GM19395 (cell line): ENCODE results near the gene EPG5.
"Not testable (repeated sequence)": the region's sequence is repeated elsewhere in the genome, so short reads cannot be mapped to it uniquely, and the experiment has no call there.

Experiments used
- ATAC-seq: cut with Tn5 transposase; IDR thresholded peaks from one replicate; pipeline ENCODE4 v1.9.1; 2021; ENCODE audit warnings: mild to moderate bottlenecking, moderate library complexity; ENCODE audit not compliant: unreplicated experiment

The EPG5 gene

GRCh38 chr18:45818765-45819164, 148.4 kb downstream of the EPG5 start:
- not testable (repeated sequence) for ATAC-seq

DNA sequence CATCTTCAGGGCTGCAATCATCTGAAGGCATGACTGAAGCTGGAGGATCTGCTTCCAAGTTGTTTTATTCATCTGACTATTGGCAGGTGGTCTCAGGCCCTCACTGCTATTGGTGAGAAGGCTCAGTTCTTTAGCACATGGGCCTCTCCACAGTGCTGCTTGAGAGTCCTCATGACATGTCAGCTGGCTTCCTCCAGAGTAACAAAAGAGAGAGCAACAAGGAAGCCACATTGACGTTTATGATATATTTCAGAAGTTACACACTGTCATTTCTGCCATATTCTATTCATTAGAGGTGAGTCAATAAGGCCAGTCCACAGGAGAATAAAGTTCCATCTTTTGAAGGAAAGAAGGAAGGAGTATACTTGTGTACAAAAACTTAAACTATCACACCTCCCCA, 149.6 kb downstream of the EPG5 start:
- ATAC-seq = no peak

GRCh38 chr18:45814733-45815132, 152.4 kb downstream of the EPG5 start:
- ATAC-seq = not testable (repeated sequence)

DNA sequence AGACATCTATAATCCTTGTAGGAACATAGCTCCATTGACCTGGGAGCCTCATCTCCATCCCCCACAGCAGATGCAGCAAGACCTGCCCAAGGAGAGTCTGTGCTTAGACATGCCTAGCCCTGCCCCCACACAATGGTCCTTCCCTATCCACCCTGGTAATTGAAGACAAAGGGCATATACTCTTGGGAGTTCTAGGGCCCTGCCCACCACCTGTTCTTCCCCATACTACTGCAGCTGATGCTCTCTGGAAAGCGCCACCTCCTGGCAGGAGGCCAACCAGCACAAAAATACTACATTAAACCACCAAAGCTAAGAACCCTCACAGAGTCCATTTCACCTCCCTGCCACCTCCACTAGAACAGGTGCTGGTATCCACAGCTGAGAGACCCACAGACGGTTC, 160.0 kb downstream of the EPG5 start:
- ATAC-seq = not testable (repeated sequence)

DNA sequence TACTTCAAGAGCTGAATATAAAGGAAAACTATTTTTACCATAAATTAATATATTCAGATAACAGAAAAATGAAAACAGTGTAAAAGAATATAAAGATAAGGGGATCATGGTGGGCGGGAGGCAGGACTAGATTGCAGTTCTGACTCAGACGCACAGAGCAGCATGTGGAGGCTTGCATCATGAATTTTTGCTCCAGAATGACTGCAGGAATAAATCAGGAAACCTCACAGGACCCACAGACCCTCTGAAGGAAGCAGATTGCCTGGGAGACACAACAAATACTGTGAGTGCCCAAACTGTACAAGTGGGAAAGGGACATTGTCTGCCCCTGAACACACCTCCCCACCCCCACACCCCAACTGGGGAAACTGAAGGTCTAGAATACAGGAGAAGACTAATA, 160.9 kb downstream of the EPG5 start:
- ATAC-seq = no peak

GRCh38 chr18:45805551-45805950, 161.6 kb downstream of the EPG5 start:
- no peak for ATAC-seq

GRCh38 chr18:45802814-45803492, 164.2 kb downstream of the EPG5 start:
- no peak for ATAC-seq

DNA sequence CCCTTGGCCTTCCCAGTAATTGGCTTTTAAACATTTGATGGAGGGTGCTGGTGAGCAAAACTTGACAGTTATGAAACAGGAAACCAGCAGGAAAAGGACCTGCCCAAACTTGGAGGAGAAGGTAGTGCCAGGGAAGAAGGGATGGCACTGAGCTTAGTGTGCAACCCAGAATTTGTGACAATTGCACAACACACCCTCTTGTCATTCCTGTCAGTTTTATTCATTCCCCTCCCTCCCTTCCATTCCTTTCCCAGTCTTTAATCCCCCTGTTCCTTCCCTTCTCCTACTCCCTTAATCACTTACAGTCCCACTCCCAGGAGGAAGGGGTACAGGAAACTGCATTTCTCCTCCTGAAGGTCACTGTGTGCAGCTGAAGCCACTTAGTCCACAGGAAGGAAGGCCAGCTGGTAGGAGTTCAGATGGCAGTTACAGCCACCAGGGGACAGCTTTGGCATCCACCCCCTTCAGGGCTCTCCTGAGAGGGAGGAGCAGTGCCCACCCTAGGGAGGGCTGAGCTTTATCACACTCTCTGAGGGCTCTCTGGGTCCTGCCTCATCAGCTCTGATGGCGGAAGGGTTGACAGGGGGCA, 165.6 kb downstream of the EPG5 start:
- ATAC-seq = no peak
